Heart left ventricle (tissue), 13 donors: ENCODE measurements around the gene HMGN2.

Experiments used
- POLR2A ChIP-seq, 2 donors: fragments of 450-650 bp; IDR thresholded peaks; one replicate each; pipeline ENCODE4 v1.6.1; 2017; ENCODE audit warnings: antibody characterized with exemption in 2 of 2, mild to moderate bottlenecking in 2 of 2, moderate library complexity in 2 of 2
- TF ChIP-seq, protein P1 (sequence below), 12 donors: fragments of 200-600 bp; sonication (generic) in 4 of 12; IDR thresholded peaks; one replicate each; pipeline versions ENCODE4 v1.5.0 to v1.8.0; 2018 to 2022; ENCODE audit warnings: antibody characterized with exemption in 12 of 12, mild to moderate bottlenecking in 5 of 12
- donor health status: ischemic (EF 13 %, LVEDD 7.1; RV severe dilation, severe dysfunction).
- donor health status: DM: no; HTN: yes; CAD: no.
- donor health status: DM: no; HTN: no; CAD: no.
- donor health status: ischemic (EF 25% LVEDD 6.9; RV normal size, moderate dysfunction).
- donor health status: ischemic (EF 25% LVEDD 5.7; RV mildly dilated, moderate dysfunction).
- donor health status: ischemic (EF 35%, LVEDD 5.7; RV mildly dilated, moderate dysfunction).
- donor health status: nonischemic (EF 11% LVEDD 7.7; RV severe dilation, severe dysfunction).
- donor health status: DM: yes; HTN: yes; CAD: no.
- donor health status: PGD.
- donor health status: ischemic (EF 29% LVEDD 5.4; RV normal size, mild dysfunction).
- donor health status: nonischemic (EF 23%, LVEDD 6.1; RV moderate dilation, normal function).

DNA sequence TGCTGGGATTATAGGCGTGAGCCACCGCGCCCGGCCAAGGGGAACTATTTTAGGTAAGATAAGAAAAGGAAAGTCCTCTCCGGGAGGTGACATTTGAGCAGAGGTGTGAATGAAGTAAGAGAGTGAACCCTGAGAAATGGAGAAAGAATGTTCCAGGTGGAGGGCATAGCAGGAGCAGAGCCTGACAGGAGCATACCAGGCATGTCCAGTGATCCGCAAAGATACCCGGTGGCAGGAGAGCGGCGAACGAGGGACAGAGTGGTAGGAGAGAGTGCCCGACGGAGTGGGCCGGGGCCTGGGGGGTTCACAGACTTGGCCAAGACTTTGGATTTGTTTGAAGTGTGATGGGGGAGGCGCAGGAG lies 49.4 kb downstream of the HMGN2 start:
- TF ChIP-seq POLR2A (IDR thresholded peaks at IDR 0.05): no peak
- TF ChIP-seq, protein P1, sequence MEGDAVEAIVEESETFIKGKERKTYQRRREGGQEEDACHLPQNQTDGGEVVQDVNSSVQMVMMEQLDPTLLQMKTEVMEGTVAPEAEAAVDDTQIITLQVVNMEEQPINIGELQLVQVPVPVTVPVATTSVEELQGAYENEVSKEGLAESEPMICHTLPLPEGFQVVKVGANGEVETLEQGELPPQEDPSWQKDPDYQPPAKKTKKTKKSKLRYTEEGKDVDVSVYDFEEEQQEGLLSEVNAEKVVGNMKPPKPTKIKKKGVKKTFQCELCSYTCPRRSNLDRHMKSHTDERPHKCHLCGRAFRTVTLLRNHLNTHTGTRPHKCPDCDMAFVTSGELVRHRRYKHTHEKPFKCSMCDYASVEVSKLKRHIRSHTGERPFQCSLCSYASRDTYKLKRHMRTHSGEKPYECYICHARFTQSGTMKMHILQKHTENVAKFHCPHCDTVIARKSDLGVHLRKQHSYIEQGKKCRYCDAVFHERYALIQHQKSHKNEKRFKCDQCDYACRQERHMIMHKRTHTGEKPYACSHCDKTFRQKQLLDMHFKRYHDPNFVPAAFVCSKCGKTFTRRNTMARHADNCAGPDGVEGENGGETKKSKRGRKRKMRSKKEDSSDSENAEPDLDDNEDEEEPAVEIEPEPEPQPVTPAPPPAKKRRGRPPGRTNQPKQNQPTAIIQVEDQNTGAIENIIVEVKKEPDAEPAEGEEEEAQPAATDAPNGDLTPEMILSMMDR (IDR thresholded peaks at IDR 0.05): no peak
